Calu3 (cell line): Measurements from ENCODE around the gene DBH. TPM values are rescaled to one million over a fixed set of nuclear protein-coding genes. Genes with fewer than 3 reads are reported as not detected.

ENCODE experiments used
- BruUV-seq: library from RNA; stranded (reverse); fragments of 400-500 nt; replicated peaks from 2 replicates; lab custom pipeline; 2021; lab: Mats Ljungman, UMichigan
- CTCF ChIA-PET: fragments of 300-600 bp; sonication (Branson Sonifier 250); formaldehyde crosslinking; loops from one replicate; lab custom pipeline; 2022; ENCODE audit warnings: antibody characterized with exemption; lab: Charles Lee
- DNase-seq: peaks from one replicate; pipeline ENCODE4 v3.0.0; 2022
- H3K27ac Mint-ChIP-seq: one replicate; pipeline ENCODE4 v1.8.0; 2022; ENCODE audit warnings: mixed read lengths; ENCODE audit not compliant: unreplicated experiment
- H3K27me3 Mint-ChIP-seq: one replicate; pipeline ENCODE4 v1.8.0; 2022; ENCODE audit warnings: mixed read lengths; ENCODE audit not compliant: unreplicated experiment
- H3K36me3 Mint-ChIP-seq: one replicate; pipeline ENCODE4 v1.8.0; 2022; ENCODE audit warnings: mild to moderate bottlenecking, moderate library complexity, mixed read lengths; ENCODE audit not compliant: insufficient read depth, unreplicated experiment
- H3K4me1 Mint-ChIP-seq: one replicate; pipeline ENCODE4 v1.8.0; 2022; ENCODE audit warnings: mild to moderate bottlenecking, low read depth, mixed read lengths; ENCODE audit not compliant: unreplicated experiment
- H3K4me3 Mint-ChIP-seq: one replicate; pipeline ENCODE4 v1.8.0; 2022; ENCODE audit warnings: mild to moderate bottlenecking, low read depth, moderate library complexity, mixed read lengths; ENCODE audit not compliant: unreplicated experiment
- H3K9me3 Mint-ChIP-seq: one replicate; pipeline ENCODE4 v1.8.0; 2022; ENCODE audit warnings: low read depth, mixed read lengths; ENCODE audit not compliant: unreplicated experiment
- CTCF ChIP-seq: fragments of 200-600 bp; IDR thresholded peaks from one replicate; pipeline ENCODE4 v1.8.0; 2022; ENCODE audit warnings: antibody characterized with exemption; ENCODE audit not compliant: unreplicated experiment
- intact Hi-C: fragments of 100-400 bp; cut with micrococcal nuclease; formaldehyde crosslinking; loops from one replicate; pipeline ENCODE4 v1.10.0; 2022; ENCODE audit not compliant: unreplicated experiment
- total RNA-seq: library from RNA; stranded (reverse); gene quantifications from 2 replicates; pipeline ENCODE4 v1.2.3, GENCODE V29; 2022

The DBH gene
- total RNA-seq, 1 experiment from 2014 or later = not detected

- Mint-ChIP-seq H3K9me3 (no peaks in the 10 kb centered on the region), H3K27ac (no peak overlapping the region), H3K4me1 (no peaks in the 10 kb centered on the region), H3K4me3 (no peak overlapping the region), H3K36me3 (no peaks in the 10 kb centered on the region), H3K27me3 (peaks cover 69% of the 10 kb centered on the region)
- no peak for TF ChIP-seq CTCF
- no peak for DNase-seq
- intact Hi-C loops = no loop called here
- BruUV-seq = no TSS peak
- CTCF ChIA-PET = no interaction called here
Observed at GRCh38 chr9:133691626-133692363, 55.6 kb downstream of the DBH start.

GRCh38 chr9:133692364-133692985 is 56.3 kb downstream of the DBH start:
- no peak for TF ChIP-seq CTCF
- Mint-ChIP-seq H3K36me3 (no peaks in the 10 kb centered on the region), H3K4me3 (no peak overlapping the region), H3K27me3 (peaks cover 75% of the 10 kb centered on the region), H3K9me3 (no peaks in the 10 kb centered on the region), H3K27ac (no peak overlapping the region), H3K4me1 (no peaks in the 10 kb centered on the region)
- CTCF ChIA-PET = no interaction called here
- no peak for DNase-seq
- no TSS peak for BruUV-seq
- intact Hi-C loops = no loop called here

GRCh38 chr9:133693116-133693515 is 57.0 kb downstream of the DBH start:
- H3K4me3 Mint-ChIP-seq = no peak overlapping the region
- no TSS peak for BruUV-seq
- H3K9me3 Mint-ChIP-seq = no peaks in the 10 kb centered on the region
- TF ChIP-seq CTCF = no peak
- no peaks in the 10 kb centered on the region for H3K36me3 Mint-ChIP-seq
- H3K27me3 Mint-ChIP-seq = peaks cover 75% of the 10 kb centered on the region
- H3K4me1 Mint-ChIP-seq = no peaks in the 10 kb centered on the region
- intact Hi-C loops = no loop called here
- CTCF ChIA-PET = no interaction called here
- DNase-seq = no peak
- H3K27ac Mint-ChIP-seq = no peak overlapping the region

- TF ChIP-seq CTCF = no peak
- Mint-ChIP-seq H3K9me3 (no peaks in the 10 kb centered on the region), H3K36me3 (no peaks in the 10 kb centered on the region), H3K27me3 (peaks cover 75% of the 10 kb centered on the region), H3K4me1 (no peaks in the 10 kb centered on the region), H3K27ac (no peak overlapping the region), H3K4me3 (no peak overlapping the region)
- intact Hi-C loops = no loop called here
- no TSS peak for BruUV-seq
- CTCF ChIA-PET = no interaction called here
- DNase-seq = no peak
Observed at GRCh38 chr9:133693703-133694529, 57.8 kb downstream of the DBH start.
